Esophagus muscularis mucosa (tissue), 3 donors: ENCODE measurements around the gene NSD1.

ENCODE experiments used
- CTCF ChIP-seq, 3 experiments: fragments of 200-600 bp in 2 of 3; fragments of 450-650 bp in 1 of 3; sonication (generic) in 2 of 3; IDR thresholded peaks; one replicate each; pipeline ENCODE4 v1.5.1; 2017 to 2019; ENCODE audit warnings: antibody characterized with exemption in 3 of 3, mild to moderate bottlenecking in 2 of 3, moderate library complexity in 1 of 3
- POLR2A ChIP-seq: fragments of 450-650 bp; IDR thresholded peaks from one replicate; pipeline ENCODE4 v1.6.1; 2017; ENCODE audit warnings: antibody characterized with exemption, moderate library complexity, mild to moderate bottlenecking, low read depth
- POLR2AphosphoS5 ChIP-seq, 2 donors: sonication (generic); formaldehyde crosslinking; IDR thresholded peaks; one replicate each; pipeline ENCODE4 v1.6.1; 2017; ENCODE audit warnings: antibody characterized with exemption in 2 of 2

GRCh38 chr5:177265395-177265794 is 131.8 kb downstream of the NSD1 start:
- no peak for TF ChIP-seq POLR2AphosphoS5 (IDR thresholded peaks at IDR 0.05)
- TF ChIP-seq POLR2A = no peak
- no peak for TF ChIP-seq CTCF (IDR thresholded peaks at IDR 0.05)
